Ovary (tissue), 3 donors: ENCODE data around the gene KLHL30.

Experiments used
- CTCF ChIP-seq, 3 donors: fragments of 450-650 bp in 2 of 3; fragments of 200-600 bp in 1 of 3; IDR thresholded peaks; one replicate each; pipeline versions ENCODE4 v1.5.1 to v1.8.0; 2016 to 2022; ENCODE audit warnings: antibody characterized with exemption in 3 of 3, mild to moderate bottlenecking in 1 of 3
- EP300 ChIP-seq: sonication (generic); formaldehyde crosslinking; IDR thresholded peaks from one replicate; pipeline ENCODE4 v1.6.1; 2017; ENCODE audit warnings: antibody characterized with exemption
- POLR2A ChIP-seq: fragments of 450-650 bp; IDR thresholded peaks from one replicate; pipeline ENCODE4 v1.6.1; 2017; ENCODE audit warnings: antibody characterized with exemption, mild to moderate bottlenecking, moderate library complexity
- donor health status: DM: no; HTN: no; CAD: no.

GRCh38 chr2:238102865-238103264, 35.6 kb upstream of the KLHL30 start:
- TF ChIP-seq CTCF (IDR thresholded peaks at IDR 0.05) (no peak), POLR2A (no peak), EP300 (no peak)
